Measurements from ENCODE around the gene SORBS2.
"Not testable (repeated sequence)": the region's sequence is repeated elsewhere in the genome, so short reads cannot be mapped to it uniquely, and the experiment has no call there.

The SORBS2 gene

DNA sequence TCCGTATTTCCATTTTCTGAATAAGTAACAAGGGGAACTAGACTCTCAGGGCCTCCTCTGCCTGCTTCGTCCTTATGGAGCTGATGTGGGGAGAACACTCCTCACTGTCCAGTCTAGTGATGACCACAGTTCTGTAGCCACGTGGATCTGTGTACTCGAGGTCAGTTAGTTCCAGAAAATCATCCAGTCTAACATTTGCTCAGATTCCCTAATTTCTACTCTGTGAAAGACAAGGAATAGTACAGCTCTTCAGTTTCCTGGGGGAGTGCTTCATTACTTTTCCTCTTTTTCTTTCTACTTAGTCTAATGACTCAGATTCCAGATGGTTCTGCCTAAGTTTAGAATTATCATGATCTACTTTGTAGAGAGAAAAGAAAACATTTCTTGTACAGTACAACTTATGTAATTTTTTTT, 82.6 kb downstream of the SORBS2 start:
- in situ Hi-C loops (cut with HindIII; ENCODE audit: low pct_ligation_motif_present, low pct_unique_long_range_greater_than_20kb, low sequenced_read_pairs): no loop called here
- DNase-seq: no peak

DNA sequence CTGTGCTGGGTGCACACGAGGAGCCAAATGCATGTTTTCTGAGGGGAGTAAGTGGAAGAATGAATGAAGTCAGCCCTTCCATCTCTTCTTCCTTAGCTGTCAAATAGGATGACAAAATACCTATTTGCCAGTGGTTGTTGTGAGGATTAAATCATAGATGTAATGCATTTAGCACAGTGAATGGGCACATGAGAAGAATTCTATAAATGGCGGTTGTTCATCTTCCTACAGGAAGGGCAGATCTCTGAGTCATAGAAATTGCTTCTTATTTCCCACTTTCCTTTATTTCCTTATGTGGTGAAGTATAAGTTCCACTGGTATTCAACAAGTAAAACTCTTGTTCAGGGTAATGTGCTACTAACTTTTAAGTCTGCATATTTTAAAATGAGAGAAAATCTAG, 83.1 kb downstream of the SORBS2 start:
- DNase-seq: no peak
- in situ Hi-C loops (cut with HindIII; ENCODE audit: low pct_ligation_motif_present, low pct_unique_long_range_greater_than_20kb, low sequenced_read_pairs): no loop called here

DNA sequence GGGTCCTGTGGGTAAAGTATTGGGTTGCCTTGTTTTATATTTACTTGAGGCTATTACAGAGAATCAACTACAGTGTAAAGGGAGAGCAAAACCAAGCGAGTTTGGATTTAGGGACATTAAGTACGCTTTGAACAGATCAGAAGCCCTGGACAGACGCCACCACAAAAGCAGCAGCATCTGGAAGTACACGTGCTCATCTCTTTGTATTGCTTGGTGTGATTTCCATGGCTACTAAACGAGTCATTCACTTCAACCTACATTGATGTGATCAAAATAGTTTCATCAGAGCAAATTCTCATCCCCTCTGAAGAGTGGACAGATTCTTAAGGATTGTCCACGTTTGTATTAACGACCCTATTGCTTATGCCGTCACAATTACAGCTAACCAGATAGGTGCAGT, 85.1 kb downstream of the SORBS2 start:
- no peak for DNase-seq
- in situ Hi-C loops (cut with HindIII; ENCODE audit: low pct_ligation_motif_present, low pct_unique_long_range_greater_than_20kb, low sequenced_read_pairs): no loop called here

DNA sequence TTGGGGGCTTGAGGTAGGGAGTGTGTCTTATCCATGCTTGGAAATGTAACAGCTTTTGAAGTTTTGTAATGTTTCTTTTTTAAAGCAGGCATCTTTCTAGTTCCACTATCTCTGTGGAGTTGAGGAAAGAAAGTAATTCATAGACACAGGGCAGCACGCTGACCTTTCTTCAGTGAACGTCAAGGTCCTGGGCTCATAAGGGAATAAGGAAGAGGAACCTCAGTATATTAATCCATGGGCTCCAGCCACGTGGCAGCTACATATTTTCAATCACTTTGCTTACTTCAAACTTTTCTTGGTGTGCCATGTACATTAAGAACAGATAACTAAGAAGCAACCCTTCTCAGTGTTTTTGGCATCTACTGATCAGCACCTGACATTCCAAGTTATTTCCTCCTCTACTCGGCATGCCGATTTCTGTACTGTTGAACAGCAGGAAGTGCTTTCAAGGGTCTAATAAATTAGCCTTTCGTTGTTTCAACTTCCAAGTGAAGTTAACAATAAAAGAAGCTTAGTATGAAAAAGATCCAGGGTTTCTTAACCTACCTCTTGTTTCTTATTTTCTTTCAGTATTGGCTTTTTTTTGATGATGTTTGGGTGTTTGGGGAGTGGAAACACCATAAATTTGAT, 88.2 kb downstream of the SORBS2 start:
- DNase-seq: no peak
- in situ Hi-C loops (cut with HindIII; ENCODE audit: low pct_ligation_motif_present, low pct_unique_long_range_greater_than_20kb, low sequenced_read_pairs): no loop called here

DNA sequence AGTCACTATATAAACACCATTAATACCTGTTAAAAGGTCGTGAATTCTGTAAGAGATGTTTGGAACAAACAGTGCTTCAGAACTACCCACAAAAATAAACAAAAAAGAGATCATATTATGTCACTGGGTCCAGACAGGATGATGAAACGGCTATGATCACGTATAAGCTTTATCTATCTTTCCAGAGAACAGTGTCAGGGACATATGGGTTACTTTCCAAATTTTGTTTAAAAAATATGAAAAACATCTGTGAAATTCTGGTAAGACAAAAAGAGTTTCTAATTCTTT, 90.0 kb downstream of the SORBS2 start:
- DNase-seq: no peak
- in situ Hi-C loops (cut with HindIII; ENCODE audit: low pct_ligation_motif_present, low pct_unique_long_range_greater_than_20kb, low sequenced_read_pairs): no loop called here

DNA sequence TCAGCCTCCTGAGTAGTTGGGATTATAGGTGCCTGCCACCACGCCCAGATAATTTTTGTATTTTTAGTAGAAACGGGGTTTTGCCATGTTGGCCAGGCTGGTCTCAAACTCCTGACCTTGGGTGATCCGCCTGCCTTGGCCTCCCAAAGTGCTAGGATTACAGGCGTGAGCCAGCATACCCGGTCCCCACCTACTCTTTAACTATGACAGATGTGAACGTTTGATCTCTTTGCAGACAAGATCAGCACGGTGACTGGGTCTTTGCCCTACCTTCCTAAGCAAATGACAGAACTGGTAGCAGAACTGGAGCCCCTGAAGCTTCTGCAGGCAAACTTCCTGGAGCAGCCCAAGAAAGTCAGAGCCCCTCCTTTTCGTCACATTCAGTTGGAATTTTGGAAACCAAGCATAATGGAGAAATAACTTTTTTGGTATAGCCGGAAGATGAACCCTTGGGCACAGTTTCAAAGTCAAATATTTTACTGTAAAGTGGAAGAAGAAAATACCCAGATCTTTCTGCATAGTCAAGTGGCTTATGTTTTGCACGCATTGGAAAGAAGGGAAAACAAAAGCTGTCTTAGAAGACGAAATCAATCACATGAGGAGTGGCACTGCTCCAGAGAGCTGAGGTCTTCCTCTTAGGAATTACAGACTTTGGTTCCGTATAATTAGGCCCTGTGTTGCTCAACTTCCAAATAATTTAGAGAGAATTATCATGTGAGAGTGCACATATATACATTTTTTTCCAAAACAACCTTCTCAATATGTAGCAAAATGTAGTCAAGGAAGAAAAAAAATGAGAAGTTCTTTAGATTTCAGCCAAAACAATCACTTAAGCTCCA, 90.6 kb downstream of the SORBS2 start:
- in situ Hi-C loops (cut with HindIII; ENCODE audit: low pct_ligation_motif_present, low pct_unique_long_range_greater_than_20kb, low sequenced_read_pairs): no loop called here
- no peak for DNase-seq

DNA sequence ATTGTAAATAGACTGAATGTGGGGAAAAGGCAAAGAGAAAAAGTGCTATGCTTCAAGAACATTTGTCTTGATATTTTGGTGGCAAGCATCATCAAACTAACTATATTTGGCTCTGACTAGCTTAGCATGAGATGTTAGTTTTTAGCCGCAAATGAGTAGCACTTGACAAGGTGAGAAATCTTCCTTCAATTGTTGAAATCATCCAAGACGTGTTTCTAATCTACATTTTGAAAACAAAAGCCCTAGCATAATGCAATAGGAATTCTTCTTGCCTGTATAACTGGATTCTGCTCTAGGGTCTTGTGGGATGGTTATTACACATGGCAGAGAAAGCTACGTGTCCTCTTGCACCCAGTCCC, 92.5 kb downstream of the SORBS2 start:
- in situ Hi-C loops (cut with HindIII; ENCODE audit: low pct_ligation_motif_present, low pct_unique_long_range_greater_than_20kb, low sequenced_read_pairs): no loop called here
- DNase-seq: no peak

DNA sequence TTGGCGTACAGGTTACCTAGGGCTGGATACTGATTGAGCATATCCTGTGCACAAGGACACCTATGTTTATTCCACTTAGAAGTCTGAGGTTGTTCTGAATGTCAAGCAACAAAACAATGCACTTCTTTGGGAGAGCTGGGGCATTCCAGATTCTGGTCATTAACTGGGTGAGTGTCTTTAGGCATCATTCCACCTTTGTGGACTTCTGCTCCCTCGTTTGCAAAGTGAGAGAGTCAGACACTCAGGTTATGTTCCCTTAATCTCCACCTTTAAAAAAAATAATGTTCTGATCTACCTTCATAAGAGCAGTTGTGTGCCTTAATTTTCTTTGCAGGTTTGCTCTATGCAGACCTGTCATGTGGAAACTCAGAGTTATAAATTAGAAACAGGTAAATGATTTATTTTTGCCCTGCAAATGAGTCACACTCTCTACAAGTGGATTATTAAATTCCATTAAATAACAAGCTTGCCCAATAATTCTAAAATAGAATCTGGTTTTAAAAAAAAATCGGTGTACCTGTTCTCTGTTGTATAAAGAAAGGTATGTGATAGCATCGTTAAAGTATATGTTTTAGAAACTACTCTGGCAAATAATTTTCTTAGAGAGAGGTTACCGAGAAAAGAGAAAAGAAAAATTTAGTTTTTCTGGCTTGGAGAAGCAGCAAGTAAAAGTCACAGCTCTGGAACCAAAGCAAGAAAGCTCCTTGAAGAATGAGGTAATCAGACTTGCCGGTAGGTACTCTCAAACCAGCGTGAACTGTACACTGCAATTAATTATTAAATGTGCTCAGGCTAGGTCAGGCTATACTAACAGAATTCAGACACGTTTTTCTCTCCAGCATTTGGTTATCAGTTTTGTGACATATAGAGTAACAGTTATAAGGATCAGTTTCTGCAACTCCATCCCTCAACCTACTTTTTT, 93.2 kb downstream of the SORBS2 start:
- in situ Hi-C loops (cut with HindIII; ENCODE audit: low pct_ligation_motif_present, low pct_unique_long_range_greater_than_20kb, low sequenced_read_pairs): no loop called here
- peak; percentile 75 for DNase-seq

DNA sequence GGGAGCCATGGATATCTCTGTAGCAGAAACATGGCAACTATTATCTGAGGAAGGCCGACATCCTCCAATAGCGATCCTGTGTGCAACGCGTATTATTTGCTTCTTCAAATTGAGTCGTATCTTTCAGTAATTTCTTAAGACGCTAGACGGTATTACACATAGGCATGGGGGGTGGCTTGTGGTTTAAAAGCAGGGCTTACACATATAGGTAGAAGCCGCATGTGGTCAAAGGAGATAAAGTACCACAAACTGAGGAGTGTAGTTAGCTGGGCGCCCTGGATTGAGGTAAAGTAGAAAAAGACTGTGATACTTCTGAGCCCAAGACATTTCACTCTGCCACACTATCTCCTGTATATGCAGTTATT, 94.6 kb downstream of the SORBS2 start:
- DNase-seq: no peak
- in situ Hi-C loops (cut with HindIII; ENCODE audit: low pct_ligation_motif_present, low pct_unique_long_range_greater_than_20kb, low sequenced_read_pairs): no loop called here

DNA sequence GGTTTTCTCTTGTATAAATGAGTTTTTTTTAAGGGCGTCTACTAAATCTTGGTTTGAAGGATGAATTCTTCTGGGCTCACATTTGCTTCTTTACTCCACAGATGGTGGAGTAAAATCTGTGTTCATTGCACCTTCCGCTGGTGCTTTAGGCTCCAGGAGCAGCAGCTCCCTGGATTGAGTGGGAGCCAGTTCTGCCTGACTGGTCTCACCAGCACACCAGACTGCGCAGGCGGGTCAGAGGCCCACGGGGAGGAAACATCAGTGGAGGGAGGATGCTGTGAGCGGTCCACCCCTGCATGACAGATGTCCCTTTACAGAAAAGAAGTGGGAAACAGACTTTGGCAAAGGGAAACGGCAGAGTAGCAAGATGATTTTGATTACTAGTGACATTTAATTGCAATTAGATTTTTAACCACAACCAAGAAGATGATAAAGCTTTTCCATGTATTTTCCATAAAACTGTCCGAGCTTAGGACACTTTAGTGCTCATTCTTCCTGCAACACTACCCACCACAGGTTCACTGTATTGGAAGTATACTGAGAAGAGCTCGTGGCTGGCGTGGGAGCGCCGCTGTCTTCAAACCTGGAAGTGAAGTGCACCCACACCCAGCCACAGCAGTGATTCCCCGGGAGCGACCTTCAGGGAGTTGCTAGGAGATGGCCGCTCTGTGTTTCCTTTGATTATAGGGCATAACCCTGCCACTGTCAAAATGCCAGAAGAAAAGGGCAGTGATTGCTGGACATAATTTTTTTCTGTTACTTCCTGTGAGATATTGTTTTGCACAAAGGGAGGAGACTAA, 95.2 kb downstream of the SORBS2 start:
- DNase-seq: no peak
- in situ Hi-C loops (cut with HindIII; ENCODE audit: low pct_ligation_motif_present, low pct_unique_long_range_greater_than_20kb, low sequenced_read_pairs): no loop called here

DNA sequence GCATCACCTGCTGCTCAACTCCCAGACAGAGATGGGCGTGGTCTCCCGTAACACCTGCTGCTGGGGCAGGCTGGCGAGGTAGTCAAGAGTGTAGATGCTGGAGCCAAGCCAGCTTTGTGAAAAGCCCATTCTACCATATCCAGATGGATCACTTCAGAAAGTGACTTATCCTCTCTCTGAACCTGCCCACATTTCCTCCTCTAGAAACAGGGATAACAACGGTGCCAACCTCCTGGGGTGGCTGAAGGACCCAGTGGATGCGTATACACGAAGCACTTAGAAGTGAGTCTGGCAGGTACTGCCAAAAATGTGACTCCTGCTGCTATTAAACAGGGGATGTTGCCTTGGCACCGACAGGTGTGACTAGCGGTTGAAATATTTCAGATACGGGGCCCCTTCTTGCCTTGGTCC, 95.8 kb downstream of the SORBS2 start:
- no peak for DNase-seq
- in situ Hi-C loops (cut with HindIII; ENCODE audit: low pct_ligation_motif_present, low pct_unique_long_range_greater_than_20kb, low sequenced_read_pairs): no loop called here

DNA sequence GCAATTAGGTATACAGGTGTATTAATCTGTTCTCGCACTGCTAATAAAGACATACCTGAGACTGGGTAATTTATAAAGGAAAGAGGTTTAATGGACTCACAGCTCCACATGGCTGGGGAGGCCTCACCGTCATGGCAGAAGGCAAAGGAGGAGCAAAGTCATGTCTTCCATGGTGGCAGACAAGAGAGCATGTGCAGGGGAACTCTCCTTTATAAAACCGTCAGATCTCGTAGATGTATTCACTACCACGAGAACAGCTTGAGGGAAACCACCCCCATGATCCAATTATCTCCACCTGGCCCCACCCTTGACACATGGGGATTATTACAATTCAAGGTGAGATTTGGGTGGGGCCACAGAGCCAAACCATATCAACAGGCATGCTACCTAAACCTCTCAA, 97.5 kb downstream of the SORBS2 start:
- in situ Hi-C loops (cut with HindIII; ENCODE audit: low pct_ligation_motif_present, low pct_unique_long_range_greater_than_20kb, low sequenced_read_pairs); DNase-seq: not testable (repeated sequence)

DNA sequence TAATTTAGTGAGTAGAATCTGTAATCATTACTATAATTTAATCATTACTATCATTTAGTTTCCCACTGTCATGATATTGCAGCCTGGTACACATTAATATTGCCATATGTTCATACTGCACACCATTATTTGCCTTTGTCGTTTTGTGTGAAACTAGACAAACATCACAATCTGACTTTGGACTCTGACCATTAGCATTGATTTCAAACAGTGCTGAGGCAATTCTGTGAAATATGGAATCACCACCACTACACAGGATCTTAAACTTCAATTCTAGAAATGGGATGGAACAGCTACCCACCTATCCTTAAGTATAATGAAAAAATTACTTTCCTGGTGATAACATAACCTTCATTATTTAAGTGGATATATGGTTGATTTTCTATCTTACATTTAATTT, 98.3 kb downstream of the SORBS2 start:
- in situ Hi-C loops (cut with HindIII; ENCODE audit: low pct_ligation_motif_present, low pct_unique_long_range_greater_than_20kb, low sequenced_read_pairs): no loop called here
- no peak for DNase-seq

DNA sequence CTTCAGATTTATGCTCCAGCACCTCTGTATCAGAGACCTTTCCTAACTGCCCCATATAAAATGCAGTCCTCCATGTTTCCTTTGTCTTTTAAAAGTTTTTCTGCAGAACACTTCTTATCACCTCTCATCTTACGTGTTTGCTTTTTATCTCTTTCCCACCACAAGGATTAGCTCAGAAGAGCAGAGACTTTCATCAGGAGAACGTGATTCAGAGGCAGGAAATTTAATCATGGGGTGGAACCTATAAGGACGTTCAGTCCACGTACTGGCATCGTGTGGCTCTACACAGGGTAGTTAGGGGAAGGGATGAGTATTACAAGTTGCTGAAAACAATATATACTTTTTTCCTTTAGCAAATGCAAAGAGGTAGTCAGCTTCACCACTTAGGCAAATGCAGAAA, 98.7 kb downstream of the SORBS2 start:
- DNase-seq: no peak
- in situ Hi-C loops (cut with HindIII; ENCODE audit: low pct_ligation_motif_present, low pct_unique_long_range_greater_than_20kb, low sequenced_read_pairs): no loop called here

DNA sequence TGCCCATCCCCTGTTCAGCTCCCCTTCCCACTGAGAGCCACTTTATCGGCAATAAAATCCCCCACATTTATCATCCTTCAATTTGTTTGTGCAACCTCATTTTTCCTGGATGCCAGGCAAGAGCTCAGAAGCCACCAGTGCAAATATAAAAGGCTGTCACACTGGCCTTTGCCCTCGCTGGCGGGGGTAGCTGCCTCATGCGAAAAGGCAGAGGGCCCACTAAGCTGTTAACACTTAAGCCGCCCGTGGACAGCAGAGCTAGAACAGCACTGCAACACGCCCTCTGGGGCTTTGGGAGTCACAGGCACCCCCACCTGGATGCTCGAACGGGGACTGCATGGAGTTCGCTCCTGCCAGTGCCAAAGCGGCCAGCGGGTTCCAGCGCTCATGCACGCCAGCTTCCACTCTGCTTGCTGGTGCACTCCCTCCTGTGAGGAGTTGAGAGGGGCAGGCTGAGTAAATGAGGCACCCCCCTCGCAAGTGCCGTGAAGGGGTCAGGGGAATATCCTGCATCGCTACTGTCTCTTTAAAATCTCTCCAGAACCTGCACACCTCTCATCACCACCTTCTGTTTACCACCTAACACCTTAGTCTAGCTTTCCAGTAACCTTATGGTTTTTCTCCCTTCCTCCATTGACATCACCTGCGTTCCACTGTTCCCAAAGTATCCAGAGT, 99.5 kb downstream of the SORBS2 start:
- in situ Hi-C loops (cut with HindIII; ENCODE audit: low pct_ligation_motif_present, low pct_unique_long_range_greater_than_20kb, low sequenced_read_pairs): no loop called here

DNA sequence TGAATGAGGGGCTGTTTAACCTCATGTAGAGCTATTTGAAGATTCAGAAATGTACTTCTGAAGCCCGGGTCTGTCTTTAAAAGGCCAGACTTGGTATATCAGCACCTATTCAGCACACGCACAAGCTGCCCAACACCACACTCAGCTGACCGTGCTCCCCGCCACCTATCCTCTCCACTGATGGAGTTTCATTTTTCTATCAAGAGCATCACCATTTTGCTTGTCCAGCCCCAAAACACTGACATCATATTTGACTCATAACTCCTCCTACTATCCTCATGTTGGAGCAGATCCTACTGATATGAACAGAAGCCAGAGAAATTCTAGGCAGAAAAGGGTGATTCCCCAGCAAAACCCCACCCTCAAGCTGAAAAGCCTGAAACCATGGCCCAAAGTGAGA, 100.3 kb downstream of the SORBS2 start:
- DNase-seq: no peak
- in situ Hi-C loops (cut with HindIII; ENCODE audit: low pct_ligation_motif_present, low pct_unique_long_range_greater_than_20kb, low sequenced_read_pairs): no loop called here

More for the DNA sequence above, 99.5 kb downstream of the SORBS2 start:
- no peak for DNase-seq

DNA sequence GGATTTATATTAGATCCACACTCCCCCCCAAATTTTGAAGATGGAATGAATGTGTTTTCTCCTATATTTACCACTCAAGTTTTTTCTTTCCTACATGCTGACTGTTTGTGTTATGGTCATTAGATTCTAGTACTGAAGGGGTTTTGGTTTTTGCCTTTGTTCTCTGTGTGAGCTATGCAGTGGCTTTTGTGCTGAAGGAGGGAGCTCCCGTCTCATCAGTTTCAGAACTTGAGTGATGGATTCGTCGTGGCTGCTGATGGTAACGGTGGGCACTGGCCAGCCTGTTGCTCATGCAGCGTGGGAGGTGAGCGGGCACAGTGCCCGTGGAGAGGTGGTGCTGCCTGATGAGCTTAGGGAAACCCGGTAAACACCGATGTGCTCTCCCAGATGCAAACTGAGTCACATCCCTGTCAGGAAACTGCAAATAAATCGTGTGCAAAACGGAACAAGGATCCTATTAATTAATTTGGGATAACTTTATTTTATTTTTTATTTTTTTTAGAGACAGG, 101.5 kb downstream of the SORBS2 start:
- in situ Hi-C loops (cut with HindIII; ENCODE audit: low pct_ligation_motif_present, low pct_unique_long_range_greater_than_20kb, low sequenced_read_pairs): no loop called here
- DNase-seq: no peak

DNA sequence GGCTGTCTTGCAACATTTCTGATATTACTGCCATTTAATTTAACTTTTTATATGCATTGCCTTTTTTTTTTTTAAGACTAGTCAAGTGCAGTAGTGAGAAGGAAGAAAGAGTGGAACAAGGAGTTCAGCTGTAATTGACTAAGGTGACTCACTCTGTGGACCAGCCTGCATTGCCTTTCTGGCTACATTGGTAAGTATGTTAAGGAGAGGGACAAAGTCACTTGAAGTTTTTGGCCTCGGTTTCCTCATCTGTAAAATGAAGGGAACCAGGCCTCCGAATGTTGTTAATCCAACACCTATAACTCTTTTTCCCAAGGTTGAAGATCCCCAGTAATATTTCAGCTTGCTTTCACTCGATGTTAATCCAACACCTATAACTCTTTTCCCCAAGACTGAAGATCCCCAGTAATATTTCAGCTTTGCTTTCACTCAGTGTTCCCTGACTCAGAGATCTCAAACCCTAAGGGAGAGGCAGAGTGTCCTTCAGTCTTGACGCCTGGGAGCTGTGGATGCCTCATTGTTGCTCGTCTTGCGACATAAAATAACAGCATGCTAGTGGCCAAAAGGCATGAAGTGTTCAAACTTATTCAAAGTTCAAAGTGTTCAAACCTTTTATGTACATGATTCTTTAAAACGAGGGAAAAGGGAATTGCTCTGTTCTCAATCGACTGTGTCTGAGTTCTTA, 102.0 kb downstream of the SORBS2 start:
- in situ Hi-C loops (cut with HindIII; ENCODE audit: low pct_ligation_motif_present, low pct_unique_long_range_greater_than_20kb, low sequenced_read_pairs): no loop called here

More for the DNA sequence above, 102.0 kb downstream of the SORBS2 start:
- no peak for DNase-seq

Data from ACHN (cell line).